ENCODE measurements around the gene SPINT3. TPM values are rescaled to one million over a fixed set of nuclear protein-coding genes. Genes with fewer than 3 reads are reported as not detected.

The SPINT3 gene
- total and polyA plus RNA-seq, 2 of the 8 experiments (the other 6 are each of a cell fraction or from before 2014, with no cell fraction given) = not detected

GRCh38 chr20:45506398-45506797 is 9.0 kb downstream of the SPINT3 start:
- Histone ChIP-seq H2AK5ac (ENCODE audit: low read depth, low read length) (no peak overlapping the region), H2BK20ac (ENCODE audit: low read length) (no peak overlapping the region), H3K4me1 (replicated peaks in 1 of 4; ENCODE audit: control insufficient read depth in 3 of 4, insufficient read depth in 4 of 4, low read length in 3 of 4) (no peaks in the 10 kb centered on the region; a peak in 1 of 7 replicates), H2AFZ (ENCODE audit: low read length) (no peak overlapping the region), H3K36me3 (ENCODE audit: control insufficient read depth in 2 of 4, insufficient read depth in 4 of 4, low read length in 3 of 4) (no peaks in the 10 kb centered on the region), H4K20me1 (replicated peaks in 1 of 2; ENCODE audit: control insufficient read depth in 1 of 2, insufficient read depth in 2 of 2, low read length in 2 of 2) (no peaks in the 10 kb centered on the region), H3K9me3 (ENCODE audit: insufficient read depth in 2 of 2, low read depth in 1 of 2, low read length in 1 of 2) (no peaks in the 10 kb centered on the region), H3K14ac (ENCODE audit: insufficient read length) (no peak overlapping the region), H3K23me2 (ENCODE audit: low read depth, low read length) (no peaks in the 10 kb centered on the region; the same call in 1 of the 2 replicates), H4K5ac (ENCODE audit: insufficient read length, low read depth, low read length) (no peak overlapping the region), H3K18ac (ENCODE audit: extremely low read depth, low read length) (no peak overlapping the region), H4K8ac (ENCODE audit: extremely low read depth, insufficient read depth, low read length) (no peak overlapping the region), H3K27me3 (replicated peaks in 1 of 4; ENCODE audit: control insufficient read depth in 3 of 4, extremely low read depth in 1 of 4, insufficient read depth in 3 of 4, low read length in 3 of 4) (no peaks in the 10 kb centered on the region), H3K27ac (ENCODE audit: low read depth, low read length) (no peak overlapping the region), H3K23ac (ENCODE audit: insufficient read length) (no peak overlapping the region), H4K91ac (replicated peaks; ENCODE audit: insufficient read length, low read length) (no peak overlapping the region), H2BK12ac (ENCODE audit: low read depth, low read length) (no peak overlapping the region), H3K4me2 (ENCODE audit: insufficient read depth in 1 of 2, low read depth in 2 of 2, low read length in 2 of 2) (no peak overlapping the region), H2BK15ac (ENCODE audit: low read length) (no peak overlapping the region), H3K79me2 (ENCODE audit: control insufficient read depth in 1 of 2, insufficient read depth in 2 of 2, low read length in 2 of 2) (no peaks in the 10 kb centered on the region), H3K79me1 (ENCODE audit: low read depth, low read length) (no peaks in the 10 kb centered on the region), H3K9ac (replicated peaks in 1 of 4; ENCODE audit: extremely low read depth in 1 of 4, low read depth in 3 of 4, low read length in 3 of 4) (no peak overlapping the region), H2BK120ac (replicated peaks; ENCODE audit: low read depth, low read length) (no peak overlapping the region), H3K4me3 (ENCODE audit: extremely low read depth in 1 of 4, insufficient read depth in 2 of 4, low read depth in 3 of 4, low read length in 4 of 4) (no peak overlapping the region), H3K56ac (replicated peaks; ENCODE audit: insufficient read length, low read depth, low read length) (no peak overlapping the region), H3K4ac (replicated peaks; ENCODE audit: insufficient read length, low read depth, low read length) (no peak overlapping the region), H2BK5ac (ENCODE audit: low read depth, low read length) (no peak overlapping the region)
- FAIRE-seq (no peak), DNase-seq (ENCODE audit: low read depth in 1 of 2, low spot score in 2 of 2) (no peak)
- 100% methylated on average over 2 of the region's 2 CpGs; no CpG with 5 or more reads in 1 of the 2 experiments for WGBS, 2 experiments (ENCODE audit: extremely low coverage in 1 of 2, insufficient coverage in 1 of 2, insufficient read length in 1 of 2, insufficient replicate concordance in 2 of 2, low coverage in 1 of 2, low lambda C conversion rate in 2 of 2, missing lambda C conversion rate in 1 of 2)
- POLR2A ChIA-PET (ENCODE audit: partially characterized antibody) = interaction anchor here (2.1 kb wide), 1 partner anchor 9 kb away, joined by 7 read pairs; no protein-coding TSS in a partner anchor
- CTCF ChIA-PET (ENCODE audit: partially characterized antibody) = no interaction called here
- TF ChIP-seq CBX5 (IDR thresholded peaks at IDR 0.05; ENCODE audit: low read depth, low read length) = no peak
- no peak for TF ChIP-seq POLR2A (IDR thresholded peaks at IDR 0.05; ENCODE audit: control extremely low read depth in 1 of 2, low read depth in 2 of 2, low read length in 2 of 2)
- no peak for TF ChIP-seq SP2 (IDR thresholded peaks at IDR 0.05; ENCODE audit: low read length)
- TF ChIP-seq, protein P1, sequence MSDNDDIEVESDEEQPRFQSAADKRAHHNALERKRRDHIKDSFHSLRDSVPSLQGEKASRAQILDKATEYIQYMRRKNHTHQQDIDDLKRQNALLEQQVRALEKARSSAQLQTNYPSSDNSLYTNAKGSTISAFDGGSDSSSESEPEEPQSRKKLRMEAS (IDR thresholded peaks at IDR 0.05) = no peak
- TF ChIP-seq EZH2 (IDR thresholded peaks at IDR 0.05; ENCODE audit: low read depth, low read length, severe bottlenecking) = no peak
- TF ChIP-seq FOSL1 (IDR thresholded peaks at IDR 0.05; ENCODE audit: insufficient read depth, low read depth, low read length) = no peak
- no peak for TF ChIP-seq RXRA (IDR thresholded peaks at IDR 0.05; ENCODE audit: insufficient read depth, low read depth, low read length)
- TF ChIP-seq SAP30 (IDR thresholded peaks at IDR 0.05; ENCODE audit: insufficient read depth, insufficient replicate concordance, low read length) = no peak
- no peak for TF ChIP-seq POLR2AphosphoS5 (IDR thresholded peaks at IDR 0.05; ENCODE audit: low read depth, low read length)
- TF ChIP-seq SIN3A (conservative IDR thresholded peaks at IDR 0.05 in 1 of 2, IDR thresholded peaks at IDR 0.05 in 1 of 2; ENCODE audit: low read depth in 1 of 2, low read length in 2 of 2) = no peak
- no peak for TF ChIP-seq YY1 (IDR thresholded peaks at IDR 0.05; ENCODE audit: low read depth, low read length)
- no peak for TF ChIP-seq POU5F1 (IDR thresholded peaks at IDR 0.05; ENCODE audit: low read depth, low read length)
- no peak for TF ChIP-seq RBBP5 (IDR thresholded peaks at IDR 0.05; ENCODE audit: borderline replicate concordance, low read depth, low read length)
- TF ChIP-seq BCL11A (IDR thresholded peaks at IDR 0.05; ENCODE audit: low read depth in 2 of 2, low read length in 2 of 2) = no peak
